Measurements from ENCODE around the gene PYY. TPM values are rescaled to one million over a fixed set of nuclear protein-coding genes. Genes with fewer than 3 reads are reported as not detected.

Gene PYY
- total and polyA plus RNA-seq, 10 of the 15 experiments (the other 5 are each of a cell fraction or from before 2014, with no cell fraction given), result 0.07 to 0.18 TPM; not detected in 8

- Histone ChIP-seq H3K36me3 (ENCODE audit: control insufficient read depth in 2 of 2, insufficient read depth in 2 of 2, low read length in 1 of 2) (no peaks in the 10 kb centered on the region), H4K20me1 (ENCODE audit: control insufficient read depth, insufficient read depth) (no peaks in the 10 kb centered on the region), H3K4me1 (ENCODE audit: control insufficient read depth, insufficient read depth, low read length) (peaks cover 8% of the 10 kb centered on the region), H3K79me2 (ENCODE audit: control insufficient read depth, insufficient read depth, low read length) (no peaks in the 10 kb centered on the region), H3K9me3 (replicated peaks; ENCODE audit: control insufficient read depth, insufficient read depth, low read length) (no peaks in the 10 kb centered on the region; the same call in 2 of the 3 replicates), H3K4me3 (no peak overlapping the region), H2AFZ (ENCODE audit: control insufficient read depth, low read depth, low read length) (no peak overlapping the region), H3K4me2 (ENCODE audit: control insufficient read depth, insufficient read depth) (no peak overlapping the region), H3K9ac (ENCODE audit: control insufficient read depth, insufficient read depth, low read length) (no peak overlapping the region), H3K27ac (ENCODE audit: control insufficient read depth, insufficient read depth) (no peak overlapping the region), H3K27me3 (replicated peaks in 1 of 2; ENCODE audit: control insufficient read depth in 2 of 2, insufficient read depth in 2 of 2, low read length in 1 of 2) (no peaks in the 10 kb centered on the region)
- BruUV-seq (replicated peaks), result no TSS peak
- ChIA-PET RAD21 (ENCODE audit: unreplicated experiment) (no interaction called here), POLR2A (no interaction called here), CTCF (no interaction called here), SMC1A (ENCODE audit: uncharacterized antibody, unreplicated experiment) (no interaction called here)
- no peak for DNase-seq (ENCODE audit: low read depth, low spot score)
- ATAC-seq, result no peak
- in situ Hi-C loops (cut with MboI), result no loop called here
- 84% methylated on average over 3 of the region's 3 CpGs for WGBS (ENCODE audit: insufficient coverage, insufficient replicate concordance, low lambda C conversion rate, missing lambda C conversion rate)
- intact Hi-C loops (cut with micrococcal nuclease; ENCODE audit: unreplicated experiment), result no loop called here
- FAIRE-seq, result no peak
- no peak for TF ChIP-seq BCLAF1 (IDR thresholded peaks at IDR 0.05)
- no peak for TF ChIP-seq STAT1 (conservative IDR thresholded peaks at IDR 0.05)
- TF ChIP-seq ZBED1 (IDR thresholded peaks at IDR 0.05; ENCODE audit: borderline replicate concordance), result no peak
- TF ChIP-seq CEBPZ (IDR thresholded peaks at IDR 0.05; ENCODE audit: low read depth, low read length), result no peak
- no peak for TF ChIP-seq KAT2A (conservative IDR thresholded peaks at IDR 0.05; ENCODE audit: control insufficient read depth, low read depth, low read length)
- no peak for TF ChIP-seq SPI1 (IDR thresholded peaks at IDR 0.05; ENCODE audit: borderline replicate concordance, insufficient read depth, low read depth, low read length)
- TF ChIP-seq CEBPB (IDR thresholded peaks at IDR 0.05; ENCODE audit: borderline replicate concordance in 1 of 2, low read depth in 2 of 2, low read length in 2 of 2), result no peak
- TF ChIP-seq WRNIP1 (IDR thresholded peaks at IDR 0.05; ENCODE audit: borderline replicate concordance, low read depth, low read length), result no peak
- no peak for TF ChIP-seq ZNF384 (IDR thresholded peaks at IDR 0.05; ENCODE audit: borderline replicate concordance, low read depth, low read length)
- TF ChIP-seq TARDBP (IDR thresholded peaks at IDR 0.05; ENCODE audit: borderline replicate concordance), result no peak
- no peak for TF ChIP-seq EED (IDR thresholded peaks at IDR 0.05; ENCODE audit: low read depth)
- no peak for TF ChIP-seq PBX3 (IDR thresholded peaks at IDR 0.05; ENCODE audit: insufficient replicate concordance, low read depth, low read length)
- TF ChIP-seq ASH2L (IDR thresholded peaks at IDR 0.05; ENCODE audit: borderline replicate concordance, low read depth), result no peak
- no peak for TF ChIP-seq POLR2A (IDR thresholded peaks at IDR 0.05; ENCODE audit: low read depth, low read length)
- TF ChIP-seq NKRF (conservative IDR thresholded peaks at IDR 0.05), result no peak
- no peak for TF ChIP-seq POLR2AphosphoS5 (IDR thresholded peaks at IDR 0.05; ENCODE audit: low read length)
- no peak for TF ChIP-seq JUNB (IDR thresholded peaks at IDR 0.05)
Observed at GRCh38 chr17:43915559-43915958, 38.2 kb downstream of the PYY start.

All from GM12878 (cell line).